ENCODE measurements around the gene CENPO. TPM values are rescaled to one million over a fixed set of nuclear protein-coding genes. Genes with fewer than 3 reads are reported as not detected.

Gene CENPO
- total RNA-seq, 1 experiment from 2014 or later, result 39.3 TPM

GRCh38 chr2:24771061-24771460 is 22.2 kb upstream of the CENPO start:
- CTCF ChIA-PET, result no interaction called here
- no peak for DNase-seq (ENCODE audit: low read depth, low spot score)
- in situ Hi-C loops (cut with HindIII; ENCODE audit: low pct_unique_long_range_greater_than_20kb, low sequenced_read_pairs), result no loop called here
- ATAC-seq, result no peak
- POLR2A ChIA-PET, result no interaction called here
- Histone ChIP-seq H3K4me1 (ENCODE audit: control insufficient read depth, insufficient read depth, low read length) (no peaks in the 10 kb centered on the region), H3K27me3 (ENCODE audit: control insufficient read depth, insufficient read depth, low read length) (no peaks in the 10 kb centered on the region), H3K27ac (ENCODE audit: low read length) (no peak overlapping the region), H3K36me3 (ENCODE audit: control insufficient read depth, insufficient read depth, low read length) (no peaks in the 10 kb centered on the region), H3K9me3 (ENCODE audit: control insufficient read depth, insufficient read depth, low read depth, low read length) (no peaks in the 10 kb centered on the region), H3K4me3 (ENCODE audit: low read depth in 2 of 2, low read length in 2 of 2) (no peak overlapping the region)
- no TSS peak for BruUV-seq (replicated peaks)
- intact Hi-C loops (cut with micrococcal nuclease; ENCODE audit: unreplicated experiment), result no loop called here
- TF ChIP-seq SIN3A (IDR thresholded peaks at IDR 0.05; ENCODE audit: borderline replicate concordance, insufficient read depth, low read depth, low read length), result no peak
- no peak for TF ChIP-seq CTCF (IDR thresholded peaks at IDR 0.05)
- TF ChIP-seq POLR2AphosphoS5 (IDR thresholded peaks at IDR 0.05; ENCODE audit: low read depth, low read length), result no peak
- TF ChIP-seq, protein P1, sequence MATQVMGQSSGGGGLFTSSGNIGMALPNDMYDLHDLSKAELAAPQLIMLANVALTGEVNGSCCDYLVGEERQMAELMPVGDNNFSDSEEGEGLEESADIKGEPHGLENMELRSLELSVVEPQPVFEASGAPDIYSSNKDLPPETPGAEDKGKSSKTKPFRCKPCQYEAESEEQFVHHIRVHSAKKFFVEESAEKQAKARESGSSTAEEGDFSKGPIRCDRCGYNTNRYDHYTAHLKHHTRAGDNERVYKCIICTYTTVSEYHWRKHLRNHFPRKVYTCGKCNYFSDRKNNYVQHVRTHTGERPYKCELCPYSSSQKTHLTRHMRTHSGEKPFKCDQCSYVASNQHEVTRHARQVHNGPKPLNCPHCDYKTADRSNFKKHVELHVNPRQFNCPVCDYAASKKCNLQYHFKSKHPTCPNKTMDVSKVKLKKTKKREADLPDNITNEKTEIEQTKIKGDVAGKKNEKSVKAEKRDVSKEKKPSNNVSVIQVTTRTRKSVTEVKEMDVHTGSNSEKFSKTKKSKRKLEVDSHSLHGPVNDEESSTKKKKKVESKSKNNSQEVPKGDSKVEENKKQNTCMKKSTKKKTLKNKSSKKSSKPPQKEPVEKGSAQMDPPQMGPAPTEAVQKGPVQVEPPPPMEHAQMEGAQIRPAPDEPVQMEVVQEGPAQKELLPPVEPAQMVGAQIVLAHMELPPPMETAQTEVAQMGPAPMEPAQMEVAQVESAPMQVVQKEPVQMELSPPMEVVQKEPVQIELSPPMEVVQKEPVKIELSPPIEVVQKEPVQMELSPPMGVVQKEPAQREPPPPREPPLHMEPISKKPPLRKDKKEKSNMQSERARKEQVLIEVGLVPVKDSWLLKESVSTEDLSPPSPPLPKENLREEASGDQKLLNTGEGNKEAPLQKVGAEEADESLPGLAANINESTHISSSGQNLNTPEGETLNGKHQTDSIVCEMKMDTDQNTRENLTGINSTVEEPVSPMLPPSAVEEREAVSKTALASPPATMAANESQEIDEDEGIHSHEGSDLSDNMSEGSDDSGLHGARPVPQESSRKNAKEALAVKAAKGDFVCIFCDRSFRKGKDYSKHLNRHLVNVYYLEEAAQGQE (IDR thresholded peaks at IDR 0.05; ENCODE audit: insufficient read depth in 1 of 2, low read depth in 2 of 2, low read length in 1 of 2), result no peak
- no peak for TF ChIP-seq TCF7L2 (IDR thresholded peaks at IDR 0.05; ENCODE audit: low read depth, low read length)

GRCh38 chr2:24771764-24772586 is 21.2 kb upstream of the CENPO start:
- intact Hi-C loops (cut with micrococcal nuclease; ENCODE audit: unreplicated experiment), result no loop called here
- Histone ChIP-seq H3K27ac (ENCODE audit: low read length) (no peak overlapping the region), H3K4me3 (ENCODE audit: low read depth in 2 of 2, low read length in 2 of 2) (no peak overlapping the region), H3K27me3 (ENCODE audit: control insufficient read depth, insufficient read depth, low read length) (no peaks in the 10 kb centered on the region), H3K36me3 (ENCODE audit: control insufficient read depth, insufficient read depth, low read length) (no peaks in the 10 kb centered on the region), H3K4me1 (ENCODE audit: control insufficient read depth, insufficient read depth, low read length) (no peaks in the 10 kb centered on the region), H3K9me3 (ENCODE audit: control insufficient read depth, insufficient read depth, low read depth, low read length) (no peaks in the 10 kb centered on the region)
- no peak for ATAC-seq
- ChIA-PET POLR2A (no interaction called here), CTCF (no interaction called here)
- in situ Hi-C loops (cut with HindIII; ENCODE audit: low pct_unique_long_range_greater_than_20kb, low sequenced_read_pairs), result no loop called here
- BruUV-seq (replicated peaks), result no TSS peak
- no peak for DNase-seq (ENCODE audit: low read depth, low spot score)
- TF ChIP-seq POLR2AphosphoS5 (IDR thresholded peaks at IDR 0.05; ENCODE audit: low read depth, low read length) (no peak), TCF7L2 (IDR thresholded peaks at IDR 0.05; ENCODE audit: low read depth, low read length) (no peak), SIN3A (IDR thresholded peaks at IDR 0.05; ENCODE audit: borderline replicate concordance, insufficient read depth, low read depth, low read length) (no peak), CTCF (IDR thresholded peaks at IDR 0.05) (no peak)
- TF ChIP-seq, protein P1 (IDR thresholded peaks at IDR 0.05; ENCODE audit: insufficient read depth in 1 of 2, low read depth in 2 of 2, low read length in 1 of 2), result no peak
